Testis (tissue), 3 donors: ENCODE measurements around the gene KCNQ5. TPM values are rescaled to one million over a fixed set of nuclear protein-coding genes. Genes with fewer than 3 reads are reported as not detected.

Experiments used
- DNase-seq: peaks from one replicate; pipeline ENCODE4 v3.0.0-alpha.2; 2019
- H3K27ac ChIP-seq, 2 donors: fragments of 200-600 bp; sonication (generic); one replicate each; pipeline ENCODE4 v1.5.1; 2019
- H3K27me3 ChIP-seq: fragments of 200-600 bp; sonication (generic); one replicate; pipeline ENCODE4 v1.5.1; 2019
- H3K36me3 ChIP-seq: fragments of 200-600 bp; sonication (generic); one replicate; pipeline ENCODE4 v1.5.1; 2017; ENCODE audit warnings: low read depth; ENCODE audit errors: missing control alignments
- H3K4me1 ChIP-seq: fragments of 200-600 bp; sonication (generic); one replicate; pipeline ENCODE4 v1.5.1; 2019
- H3K4me3 ChIP-seq, 2 donors: fragments of 200-600 bp; sonication (generic); one replicate each; pipeline ENCODE4 v1.5.1; 2017 to 2019
- H3K9me3 ChIP-seq: fragments of 200-600 bp; sonication (generic); one replicate; pipeline ENCODE4 v1.5.1; 2017
- CTCF ChIP-seq, 3 experiments: fragments of 450-650 bp in 2 of 3; fragments of 200-600 bp in 1 of 3; sonication (generic) in 1 of 3; IDR thresholded peaks; one replicate each; pipeline ENCODE4 v1.5.1; 2016 to 2019; ENCODE audit warnings: antibody characterized with exemption in 3 of 3, mild to moderate bottlenecking in 2 of 3, moderate library complexity in 1 of 3
- POLR2A ChIP-seq: fragments of 450-650 bp; IDR thresholded peaks from one replicate; pipeline ENCODE4 v1.6.1; 2017; ENCODE audit warnings: antibody characterized with exemption, mild to moderate bottlenecking, moderate library complexity
- WGBS, 2 donors: methylation state at CpG; one replicate each; pipeline ENCODE4 v1.1.5; 2018; 5-methylcytosine and 5-hydroxymethylcytosine counted together
- intact Hi-C: fragments of 100-400 bp; cut with DNase I; formaldehyde crosslinking; loops from one replicate; pipeline ENCODE4 v1.15.1; 2023; ENCODE audit warnings: low total_unique reads
- polyA plus RNA-seq: library from polyadenylated mRNA; stranded (reverse); fragments of 350-450 nt; fragmentation: Illumina TruSeq; extraction: RNeasy Lipid Tissue Mini Kit (QIAGEN cat#74804); gene quantifications from one replicate; pipeline ENCODE4 v1.2.3, GENCODE V29; 2014; ENCODE audit warnings: low read depth, low replicate concordance; ENCODE audit not compliant: insufficient read depth
- total RNA-seq, 2 donors: library from RNA; depleted of rRNA; stranded (reverse); fragments of >200 nt; gene quantifications; one replicate each; pipeline ENCODE4 v1.2.3, GENCODE V29; 2016

The KCNQ5 gene
- total and polyA plus RNA-seq, 3 donors from 2014 or later = 0.43 to 1.1 (median 0.73) TPM

GRCh38 chr6:73152556-73152955 lies 530.7 kb downstream of the KCNQ5 start:
- H3K9me3 ChIP-seq = no peaks in the 10 kb centered on the region
- 76 to 94% methylated on average over 2 of the region's 2 CpGs for WGBS, 2 donors
- no peak overlapping the region for H3K4me3 ChIP-seq
- no peak overlapping the region for H3K27ac ChIP-seq
- H3K27me3 ChIP-seq = no peaks in the 10 kb centered on the region
- no peaks in the 10 kb centered on the region for H3K36me3 ChIP-seq
- intact Hi-C loops = no loop called here
- no peak for TF ChIP-seq CTCF (IDR thresholded peaks at IDR 0.05)
- TF ChIP-seq POLR2A = no peak
- DNase-seq = no peak
- no peaks in the 10 kb centered on the region for H3K4me1 ChIP-seq

GRCh38 chr6:73152966-73153757 lies 531.3 kb downstream of the KCNQ5 start:
- Histone ChIP-seq H3K27me3 (no peaks in the 10 kb centered on the region), H3K9me3 (no peaks in the 10 kb centered on the region), H3K27ac (no peak overlapping the region), H3K4me3 (no peak overlapping the region), H3K36me3 (no peaks in the 10 kb centered on the region), H3K4me1 (no peaks in the 10 kb centered on the region)
- TF ChIP-seq CTCF (IDR thresholded peaks at IDR 0.05) = no peak
- TF ChIP-seq POLR2A = no peak
- intact Hi-C loops = no loop called here
- DNase-seq = no peak
- 38 to 48% methylated on average over 2 of the region's 2 CpGs for WGBS, 2 donors

- no peak overlapping the region for H3K27ac ChIP-seq
- no peaks in the 10 kb centered on the region for H3K4me1 ChIP-seq
- no peak for TF ChIP-seq POLR2A
- TF ChIP-seq CTCF (IDR thresholded peaks at IDR 0.05) = no peak
- intact Hi-C loops = no loop called here
- H3K27me3 ChIP-seq = no peaks in the 10 kb centered on the region
- H3K4me3 ChIP-seq = no peak overlapping the region
- 58 to 80% methylated on average over 41 of the region's 41 CpGs for WGBS, 2 donors
- DNase-seq = no peak
- H3K36me3 ChIP-seq = no peaks in the 10 kb centered on the region
- no peaks in the 10 kb centered on the region for H3K9me3 ChIP-seq
Observed at GRCh38 chr6:73156793-73157767, 535.2 kb downstream of the KCNQ5 start.

GRCh38 chr6:73157870-73158269 lies 536.0 kb downstream of the KCNQ5 start:
- no peak for DNase-seq
- Histone ChIP-seq H3K4me3 (no peak overlapping the region), H3K4me1 (no peaks in the 10 kb centered on the region), H3K27ac (no peak overlapping the region), H3K9me3 (no peaks in the 10 kb centered on the region), H3K36me3 (no peaks in the 10 kb centered on the region), H3K27me3 (no peaks in the 10 kb centered on the region)
- TF ChIP-seq CTCF (IDR thresholded peaks at IDR 0.05) (no peak), POLR2A (no peak)
- intact Hi-C loops = no loop called here
- WGBS, 2 donors = 53 to 83% methylated on average over 15 to 34 of the region's 34 CpGs
